Left colon (tissue), 2 donors: ENCODE measurements around the gene DCAF4. TPM values are rescaled to one million over a fixed set of nuclear protein-coding genes. Genes with fewer than 3 reads are reported as not detected.
"Not testable (repeated sequence)": the region's sequence is repeated elsewhere in the genome, so short reads cannot be mapped to it uniquely, and the experiment has no call there.

Experiments
- ATAC-seq: fragments of 200-7000 bp; cut with Tn5 transposase; one replicate; pipeline ENCODE4 v1.9.1; 2020; ENCODE audit warnings: mild to moderate bottlenecking, moderate library complexity
- DNase-seq, 2 donors: peaks; one replicate each; pipeline ENCODE4 v3.0.0-alpha.2; 2020
- intact Hi-C, 2 donors: fragments of 100-400 bp; cut with DNase I in 1 of 2; cut with micrococcal nuclease in 1 of 2; formaldehyde crosslinking; loops; one replicate each; pipeline versions ENCODE4 v1.11.2 to v1.14.0; 2022; cut with DNase I, micrococcal nuclease
- total RNA-seq, 2 donors: library from RNA; stranded (reverse); fragmentation: NEBNext Ultra II Directional; extraction: Animal tissue kit (Norgen Biotek cat#: 25700); gene quantifications; one replicate each; pipeline ENCODE4 v1.2.1, GENCODE V29; 2021
- donor health status: DM: no; HTN: no; CAD: no.
- donor health status: DM: yes; HTN: yes; CAD: no.

Gene DCAF4
- total RNA-seq, 2 donors from 2014 or later, result 19.6 to 21.4 TPM

- ATAC-seq (no peak), DNase-seq (peak in 1 of 2 donors; percentile 23)
- intact Hi-C loops, result no loop called here
Measured at GRCh38 chr14:72924337-72924736, 1.9 kb upstream of the DCAF4 start.

- ATAC-seq, result no peak
- intact Hi-C loops, result no loop called here
- DNase-seq, result peak in 1 of 2 donors; percentile 25
Measured at GRCh38 chr14:72925171-72925759, 999 bp upstream of the DCAF4 start.

DNA sequence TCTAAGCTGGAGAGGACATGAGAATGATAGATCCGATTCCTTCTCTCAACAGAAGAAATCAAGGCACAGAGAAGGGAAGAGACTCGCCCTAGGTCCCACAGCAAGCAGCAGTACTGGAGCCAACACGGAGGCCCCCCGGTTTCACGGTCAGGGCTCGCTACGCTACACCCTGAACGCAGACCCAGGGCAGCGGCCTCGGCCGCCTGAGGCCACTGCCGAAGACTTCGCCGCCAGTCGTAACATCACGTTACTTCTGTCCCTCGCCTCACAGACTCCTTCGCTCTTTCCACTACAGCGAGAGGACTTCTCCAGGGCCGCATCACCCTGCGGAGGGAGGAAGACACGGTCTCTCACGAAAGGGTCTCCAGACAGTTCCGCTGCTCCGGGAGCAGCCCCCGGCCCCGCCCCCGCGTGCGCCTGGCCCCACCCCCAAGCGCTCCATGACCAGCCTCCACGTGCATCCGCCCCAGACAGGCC, 411 bp upstream of the DCAF4 start:
- ATAC-seq (peak; percentile 32), DNase-seq (no peak)
- intact Hi-C loops, result no loop called here

DNA sequence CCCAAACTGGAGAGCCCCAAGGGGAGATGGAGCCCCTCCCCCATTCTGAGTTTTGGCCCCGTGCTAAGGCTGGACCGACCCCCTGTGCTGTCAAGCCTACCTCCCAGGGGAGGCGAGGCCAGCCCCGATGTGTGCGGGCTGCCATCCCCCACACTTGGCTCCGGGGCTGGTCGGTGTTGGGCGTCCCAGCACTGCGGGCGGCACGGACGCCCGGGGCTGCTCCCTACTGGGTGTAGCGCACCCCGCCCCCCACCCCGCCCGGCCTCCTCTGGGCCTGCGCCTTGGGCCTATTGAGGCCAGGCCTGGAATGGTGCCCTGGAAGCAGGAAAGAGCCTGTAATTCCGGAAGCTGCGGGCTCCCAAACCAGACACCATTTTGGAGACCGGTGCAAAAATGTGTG, 2.6 kb downstream of the DCAF4 start:
- ATAC-seq (no peak), DNase-seq (no peak)
- intact Hi-C loops, result no loop called here

- DNase-seq (no peak), ATAC-seq (no peak)
- intact Hi-C loops, result no loop called here
Measured at GRCh38 chr14:72929316-72930080, 3.2 kb downstream of the DCAF4 start.

DNA sequence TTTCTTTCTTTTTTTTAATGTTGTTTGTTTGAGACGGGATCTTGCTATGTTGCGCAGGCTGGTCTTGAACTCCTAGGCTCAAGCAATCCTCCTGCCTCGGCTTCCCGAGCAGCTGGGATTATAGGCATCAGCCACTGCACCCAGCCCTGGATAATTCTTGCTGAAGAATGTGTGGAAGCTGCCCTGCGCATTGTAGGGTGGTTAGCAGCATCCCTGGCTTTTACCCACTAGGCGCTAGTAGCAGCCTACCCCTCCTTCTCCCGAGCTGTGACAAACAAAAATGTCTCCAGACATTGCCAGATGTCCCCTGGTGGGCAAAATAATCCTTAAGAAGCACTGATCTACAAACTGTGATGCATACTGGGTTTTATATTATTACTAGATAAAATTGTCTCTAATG, 6.6 kb downstream of the DCAF4 start:
- intact Hi-C loops, result no loop called here
- DNase-seq (no peak), ATAC-seq (no peak)

GRCh38 chr14:72939630-72940029, 13.4 kb downstream of the DCAF4 start:
- intact Hi-C loops, result no loop called here
- ATAC-seq, result no peak

GRCh38 chr14:72941286-72941985, 15.2 kb downstream of the DCAF4 start:
- intact Hi-C loops, result no loop called here
- ATAC-seq (no peak), DNase-seq (no peak)

More at GRCh38 chr14:72939630-72940029, 13.4 kb downstream of the DCAF4 start:
- no peak for DNase-seq

- ATAC-seq, result no peak
- intact Hi-C loops, result no loop called here
- DNase-seq, result no peak
Measured at GRCh38 chr14:72942934-72943333, 16.7 kb downstream of the DCAF4 start.

DNA sequence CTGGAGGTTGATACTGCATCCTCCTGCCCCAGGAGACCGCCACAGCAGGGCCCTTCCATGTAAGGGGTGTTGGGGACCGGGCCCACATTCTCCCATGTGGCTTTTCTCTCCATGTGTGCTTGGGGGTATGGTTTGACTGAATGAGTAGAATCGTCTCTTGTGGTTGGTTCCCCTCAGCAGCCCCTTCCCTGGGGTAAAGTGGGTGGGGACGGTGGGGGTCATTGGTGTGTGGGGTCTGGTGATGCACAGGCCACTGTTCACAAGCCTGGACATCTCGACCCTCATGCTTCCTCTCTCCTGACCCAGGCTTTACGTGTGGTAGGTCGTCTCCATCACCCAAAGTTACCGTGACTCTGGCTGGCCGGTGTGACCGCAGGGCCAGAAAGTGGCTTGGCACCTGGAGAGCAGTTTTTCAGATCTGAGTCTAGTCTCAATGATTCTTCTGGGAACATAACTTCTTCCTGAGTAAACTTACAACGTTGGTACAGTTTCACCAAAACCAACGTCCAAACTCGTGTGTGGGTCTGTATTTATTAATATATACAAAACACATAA, 17.7 kb downstream of the DCAF4 start:
- no peak for ATAC-seq
- intact Hi-C loops, result no loop called here

DNA sequence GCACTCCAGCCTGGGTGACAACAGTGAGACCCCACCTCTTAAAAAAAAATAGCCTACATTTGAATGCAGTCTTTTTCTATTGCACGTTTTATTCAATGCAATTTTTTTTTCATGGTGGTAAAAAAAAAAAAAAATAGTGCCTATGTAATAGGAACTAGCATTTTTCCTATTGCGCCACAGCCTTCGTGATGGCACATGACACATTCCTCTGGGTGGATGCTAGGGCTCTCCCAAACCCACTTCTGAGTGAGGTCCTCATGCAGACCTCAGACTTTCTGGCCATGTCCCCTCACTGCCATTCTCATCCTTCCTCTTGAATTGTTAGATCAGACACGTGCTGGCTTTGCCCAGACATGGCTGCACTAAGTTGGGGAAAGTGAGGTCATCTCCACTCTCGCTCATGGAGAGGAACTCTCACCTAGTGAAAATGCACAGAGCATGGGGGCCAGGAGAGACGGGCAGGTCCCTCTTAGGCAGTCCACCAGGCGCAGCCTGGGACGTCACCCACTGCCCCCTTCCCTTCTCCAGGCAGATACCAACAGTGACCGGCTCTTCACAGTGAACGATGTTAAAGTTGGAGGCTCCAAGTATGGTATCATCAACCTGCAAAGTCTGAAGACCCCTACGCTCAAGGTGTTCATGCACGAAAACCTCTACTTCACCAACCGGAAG, 19.2 kb downstream of the DCAF4 start:
- ATAC-seq, result no peak
- intact Hi-C loops, result no loop called here

More for the DNA sequence above, 17.7 kb downstream of the DCAF4 start:
- no peak for DNase-seq

DNA sequence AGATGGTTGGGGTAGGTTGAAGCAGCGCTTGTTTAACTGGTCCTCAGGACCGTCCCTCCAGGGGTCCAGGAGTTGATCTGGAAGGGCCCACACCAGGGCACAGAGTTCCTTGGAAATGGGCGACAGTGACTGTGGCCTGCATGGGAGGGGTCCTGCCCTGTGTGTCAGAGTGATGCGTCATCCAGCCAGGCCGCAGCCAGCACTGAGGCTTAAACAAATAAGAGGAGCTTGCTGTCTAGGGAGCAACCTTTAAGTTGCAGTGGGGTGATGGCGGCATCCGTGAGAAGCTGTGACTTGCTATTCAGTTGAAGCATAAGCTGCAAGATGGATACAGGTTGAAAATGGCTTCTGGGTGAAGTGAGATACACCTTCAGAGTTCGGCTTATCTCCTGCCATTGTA, 20.2 kb downstream of the DCAF4 start:
- DNase-seq (no peak), ATAC-seq (no peak)
- intact Hi-C loops, result no loop called here

More for the DNA sequence above, 19.2 kb downstream of the DCAF4 start:
- DNase-seq, result no peak

DNA sequence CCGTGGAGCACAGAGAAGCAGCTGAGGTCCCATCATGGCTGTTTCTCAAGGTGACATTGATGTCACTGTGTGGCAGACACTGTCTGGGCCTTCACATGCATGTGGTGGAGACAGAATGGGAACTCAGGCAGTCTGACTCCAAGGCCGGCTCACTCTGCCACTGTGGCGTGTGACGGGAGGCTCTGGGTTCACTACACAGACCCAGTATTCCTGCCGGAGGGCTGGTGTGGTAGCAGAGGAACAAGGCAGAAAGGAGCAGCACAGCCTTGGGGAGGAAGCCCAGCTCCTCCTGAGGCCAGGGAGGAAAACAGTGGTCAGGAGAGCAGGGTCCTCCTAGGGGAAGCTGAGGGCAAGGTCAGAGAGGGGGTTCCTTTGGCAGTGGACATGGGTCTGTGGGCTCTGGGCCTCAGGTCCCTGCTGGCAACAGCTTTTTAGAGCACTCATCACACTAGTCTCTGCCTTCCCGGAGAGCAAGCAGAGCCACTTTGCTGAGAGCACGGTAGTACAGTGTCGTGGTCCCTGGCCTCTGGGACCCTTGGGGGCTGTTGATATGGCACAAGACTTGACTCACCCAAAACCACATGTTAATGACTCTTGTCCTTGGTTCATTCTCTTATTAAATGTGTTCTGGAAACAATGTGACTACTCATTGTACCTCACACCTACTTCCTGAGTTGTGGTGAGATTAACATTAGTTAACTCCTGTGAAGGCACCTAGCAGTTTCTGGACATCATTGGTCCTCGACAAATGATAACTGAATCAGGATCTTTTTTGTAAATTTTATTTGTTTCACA, 21.3 kb downstream of the DCAF4 start:
- ATAC-seq, result no peak
- no peak for DNase-seq
- intact Hi-C loops, result loop anchor here in 1 of 2 donors (2.0 kb wide), 1 partner anchor 431 kb away; no protein-coding TSS in a partner anchor

GRCh38 chr14:72948481-72949138, 22.3 kb downstream of the DCAF4 start:
- DNase-seq (peak in 1 of 2 donors; percentile 85), ATAC-seq (peak; percentile 69)
- intact Hi-C loops, result loop anchor here in 1 of 2 donors (2.0 kb wide), 1 partner anchor 432 kb away; no protein-coding TSS in a partner anchor

GRCh38 chr14:72952171-72952570, 25.9 kb downstream of the DCAF4 start:
- ATAC-seq (no peak), DNase-seq (no peak)
- intact Hi-C loops, result no loop called here

DNA sequence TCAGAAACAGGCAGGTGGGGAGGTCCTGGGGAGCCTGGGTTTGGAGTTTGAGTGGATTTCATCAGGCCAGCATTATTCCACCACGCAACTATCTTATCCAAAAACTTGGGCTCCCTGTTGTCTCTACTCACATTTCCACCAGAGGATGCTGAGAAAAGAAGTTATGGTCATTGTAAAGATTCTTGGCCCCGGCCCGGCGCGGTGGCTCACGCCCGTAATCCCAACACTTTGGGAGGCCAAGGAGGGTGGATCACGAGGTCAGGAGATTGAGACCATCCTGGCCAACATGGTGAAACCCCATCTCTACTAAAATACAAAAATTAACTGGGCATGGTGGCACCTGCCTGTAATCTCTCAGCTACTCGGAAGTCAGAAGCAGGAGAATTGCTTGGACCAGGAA, 30.5 kb downstream of the DCAF4 start:
- DNase-seq, intact Hi-C loops, ATAC-seq: not testable (repeated sequence)

DNA sequence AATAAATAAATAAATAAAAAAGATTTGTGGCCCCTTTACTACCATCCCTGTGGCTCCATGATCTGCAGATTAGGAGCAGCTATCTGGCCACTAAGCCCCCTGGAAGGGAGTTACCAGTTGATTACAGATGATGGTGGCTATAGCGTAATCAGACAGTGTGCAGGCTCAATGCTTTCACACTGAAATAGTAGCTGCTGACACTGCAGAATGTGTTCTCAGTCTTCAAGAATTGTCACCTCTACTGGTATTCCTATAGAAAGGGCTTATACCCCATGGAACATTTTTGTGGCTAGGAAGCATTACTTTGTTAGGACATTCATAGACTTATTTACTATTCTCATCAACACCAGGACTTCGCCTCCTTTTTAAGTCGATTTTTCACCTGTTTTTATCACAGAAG, 30.9 kb downstream of the DCAF4 start:
- intact Hi-C loops, result no loop called here
- DNase-seq (no peak), ATAC-seq (no peak)

DNA sequence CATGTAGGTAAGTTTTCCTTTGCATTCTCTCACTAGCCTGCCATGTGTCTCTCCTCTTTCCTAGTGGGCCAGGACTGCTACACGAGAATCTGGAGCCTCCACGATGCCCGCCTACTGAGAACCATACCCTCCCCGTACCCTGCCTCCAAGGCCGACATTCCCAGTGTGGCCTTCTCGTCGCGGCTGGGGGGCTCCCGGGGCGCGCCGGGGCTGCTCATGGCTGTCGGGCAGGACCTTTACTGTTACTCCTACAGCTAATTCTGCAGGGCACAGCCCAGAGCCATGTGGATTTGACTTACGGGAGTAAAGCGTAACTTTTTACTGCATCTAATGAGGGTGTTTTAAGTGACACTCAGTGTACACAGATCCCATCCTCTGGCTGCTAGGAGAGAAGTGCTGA, 32.3 kb downstream of the DCAF4 start:
- intact Hi-C loops, result no loop called here
- no peak for ATAC-seq
- DNase-seq, result no peak
